HEK293 (cell line): ENCODE data around the gene SUSD4.

Experiments
- CTCF ChIA-PET: fragments of 350-600 bp; formaldehyde crosslinking; extraction: SDS; loops from one replicate; lab custom pipeline; 2021; ENCODE audit warnings: antibody characterized with exemption; lab: Yijun Ruan, JAX
- POLR2A ChIA-PET: fragments of 300-600 bp; formaldehyde crosslinking; extraction: SDS; loops from one replicate; lab custom pipeline; 2020; ENCODE audit warnings: antibody characterized with exemption, inconsistent platforms; lab: Yijun Ruan, JAX
- H3K27ac ChIP-seq: fragments of 200-500 bp; sonication (Bioruptor generic); 2 replicates; pipeline ENCODE4 v1.5.1; 2014; ENCODE audit warnings: low read depth, low read length, control low read depth, inconsistent platforms; ENCODE audit errors: extremely low read depth
- H3K36me3 ChIP-seq, 2 experiments: fragments of 200-500 bp in 1 of 2; sonication (Bioruptor generic) in 1 of 2; 1 replicate in 1 of 2; 2 replicates in 1 of 2; pipeline ENCODE4 v1.5.1; 2014 to 2017; ENCODE audit warnings: inconsistent platforms in 2 of 2, low read length in 2 of 2; ENCODE audit not compliant: control insufficient read depth in 2 of 2, insufficient read depth in 1 of 2
- H3K4me1 ChIP-seq: fragments of 200-500 bp; sonication (Bioruptor generic); 2 replicates; pipeline ENCODE4 v1.5.1; 2014; ENCODE audit warnings: mild to moderate bottlenecking, low read length, inconsistent platforms; ENCODE audit not compliant: control insufficient read depth, insufficient read depth
- H3K4me3 ChIP-seq: 2 replicates; pipeline ENCODE4 v1.5.1; 2011; ENCODE audit warnings: low read depth, mild to moderate bottlenecking, control low read depth, low read length, moderate library complexity
- H3K9me3 ChIP-seq: fragments of 200-500 bp; sonication (Bioruptor generic); 2 replicates; pipeline ENCODE4 v1.5.1; 2014; ENCODE audit warnings: low read depth, low read length, inconsistent platforms; ENCODE audit not compliant: control insufficient read depth, insufficient read depth
- AEBP2 ChIP-seq: fragments of 450-650 bp; formaldehyde crosslinking; IDR thresholded peaks from 2 replicates; pipeline ENCODE4 v1.5.1; 2016; ENCODE audit warnings: missing biosample characterization, missing genetic modification characterization, borderline replicate concordance
- PBX3 ChIP-seq: sonication (generic); formaldehyde crosslinking; IDR thresholded peaks from 2 replicates; pipeline ENCODE4 v1.8.1; 2022; ENCODE audit warnings: mild to moderate bottlenecking, moderate library complexity, missing genetic modification reagents
- ZBTB8A ChIP-seq: fragments of 450-650 bp; formaldehyde crosslinking; IDR thresholded peaks from 2 replicates; pipeline ENCODE4 v1.5.1; 2016; ENCODE audit warnings: missing biosample characterization, missing genetic modification characterization
- ZNF138 ChIP-seq: fragments of 450-650 bp; formaldehyde crosslinking; IDR thresholded peaks from 2 replicates; pipeline ENCODE4 v1.5.1; 2016; ENCODE audit warnings: missing biosample characterization, missing genetic modification characterization, borderline replicate concordance
- ZNF19 ChIP-seq: fragments of 450-650 bp; formaldehyde crosslinking; IDR thresholded peaks from 2 replicates; pipeline ENCODE4; 2016; ENCODE audit warnings: missing biosample characterization, missing genetic modification characterization, low read depth
- ZNF214 ChIP-seq: fragments of 450-650 bp; formaldehyde crosslinking; IDR thresholded peaks from 2 replicates; pipeline ENCODE4 v1.5.1; 2017; ENCODE audit warnings: missing biosample characterization, mild to moderate bottlenecking, missing genetic modification characterization, borderline replicate concordance
- ZNF544 ChIP-seq: fragments of 450-650 bp; formaldehyde crosslinking; IDR thresholded peaks from 2 replicates; pipeline ENCODE4 v1.5.0; 2017; ENCODE audit warnings: missing biosample characterization, missing genetic modification characterization
- ZSCAN16 ChIP-seq: fragments of 450-650 bp; formaldehyde crosslinking; IDR thresholded peaks from 2 replicates; pipeline ENCODE4 v1.5.1; 2016; ENCODE audit warnings: missing biosample characterization, missing genetic modification characterization
- TF ChIP-seq, protein P1 (sequence below): fragments of 450-650 bp; formaldehyde crosslinking; conservative IDR thresholded peaks from 2 replicates; pipeline ENCODE4 v1.5.1; 2016; ENCODE audit warnings: low read depth, missing biosample characterization, missing genetic modification characterization
- TF ChIP-seq, protein P2 (sequence below): fragments of 450-650 bp; IDR thresholded peaks from 2 replicates; pipeline ENCODE4 v1.5.1; 2018; ENCODE audit warnings: missing biosample characterization, missing genetic modification characterization
- TF ChIP-seq, protein P3 (sequence below): fragments of 450-650 bp; formaldehyde crosslinking; IDR thresholded peaks from 2 replicates; pipeline ENCODE4 v1.5.1; 2017; ENCODE audit warnings: missing biosample characterization, mild to moderate bottlenecking, missing genetic modification characterization, moderate library complexity

Gene SUSD4

GRCh38 chr1:223225061-223225460 is 138.9 kb downstream of the SUSD4 start (continued):
- TF ChIP-seq PBX3 (no peak), ZSCAN16 (no peak), ZNF214 (tag by site-specific recombination) (no peak)

- no peak overlapping the region for H3K4me3 ChIP-seq
- CTCF ChIA-PET: no interaction called here
- TF ChIP-seq, protein P1, sequence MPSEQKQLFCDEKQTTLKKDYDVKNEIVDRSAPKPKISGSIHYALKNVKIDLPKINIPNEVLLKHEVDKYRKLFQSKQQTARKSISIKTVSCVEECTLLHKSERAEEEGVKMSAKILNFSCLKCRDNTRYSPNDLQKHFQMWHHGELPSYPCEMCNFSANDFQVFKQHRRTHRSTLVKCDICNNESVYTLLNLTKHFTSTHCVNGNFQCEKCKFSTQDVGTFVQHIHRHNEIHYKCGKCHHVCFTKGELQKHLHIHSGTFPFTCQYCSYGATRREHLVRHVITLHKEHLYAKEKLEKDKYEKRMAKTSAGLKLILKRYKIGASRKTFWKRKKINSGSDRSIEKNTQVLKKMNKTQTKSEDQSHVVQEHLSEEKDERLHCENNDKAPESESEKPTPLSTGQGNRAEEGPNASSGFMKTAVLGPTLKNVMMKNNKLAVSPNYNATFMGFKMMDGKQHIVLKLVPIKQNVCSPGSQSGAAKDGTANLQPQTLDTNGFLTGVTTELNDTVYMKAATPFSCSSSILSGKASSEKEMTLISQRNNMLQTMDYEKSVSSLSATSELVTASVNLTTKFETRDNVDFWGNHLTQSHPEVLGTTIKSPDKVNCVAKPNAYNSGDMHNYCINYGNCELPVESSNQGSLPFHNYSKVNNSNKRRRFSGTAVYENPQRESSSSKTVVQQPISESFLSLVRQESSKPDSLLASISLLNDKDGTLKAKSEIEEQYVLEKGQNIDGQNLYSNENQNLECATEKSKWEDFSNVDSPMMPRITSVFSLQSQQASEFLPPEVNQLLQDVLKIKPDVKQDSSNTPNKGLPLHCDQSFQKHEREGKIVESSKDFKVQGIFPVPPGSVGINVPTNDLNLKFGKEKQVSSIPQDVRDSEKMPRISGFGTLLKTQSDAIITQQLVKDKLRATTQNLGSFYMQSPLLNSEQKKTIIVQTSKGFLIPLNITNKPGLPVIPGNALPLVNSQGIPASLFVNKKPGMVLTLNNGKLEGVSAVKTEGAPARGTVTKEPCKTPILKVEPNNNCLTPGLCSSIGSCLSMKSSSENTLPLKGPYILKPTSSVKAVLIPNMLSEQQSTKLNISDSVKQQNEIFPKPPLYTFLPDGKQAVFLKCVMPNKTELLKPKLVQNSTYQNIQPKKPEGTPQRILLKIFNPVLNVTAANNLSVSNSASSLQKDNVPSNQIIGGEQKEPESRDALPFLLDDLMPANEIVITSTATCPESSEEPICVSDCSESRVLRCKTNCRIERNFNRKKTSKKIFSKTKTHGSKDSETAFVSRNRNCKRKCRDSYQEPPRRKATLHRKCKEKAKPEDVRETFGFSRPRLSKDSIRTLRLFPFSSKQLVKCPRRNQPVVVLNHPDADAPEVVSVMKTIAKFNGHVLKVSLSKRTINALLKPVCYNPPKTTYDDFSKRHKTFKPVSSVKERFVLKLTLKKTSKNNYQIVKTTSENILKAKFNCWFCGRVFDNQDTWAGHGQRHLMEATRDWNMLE (tag by site-specific recombination): no peak
- no peak for TF ChIP-seq ZNF544 (tag by site-specific recombination)
- no peak for TF ChIP-seq ZNF138 (tag by site-specific recombination)
- no peak for TF ChIP-seq ZNF19 (tag by site-specific recombination)
- TF ChIP-seq, protein P2, sequence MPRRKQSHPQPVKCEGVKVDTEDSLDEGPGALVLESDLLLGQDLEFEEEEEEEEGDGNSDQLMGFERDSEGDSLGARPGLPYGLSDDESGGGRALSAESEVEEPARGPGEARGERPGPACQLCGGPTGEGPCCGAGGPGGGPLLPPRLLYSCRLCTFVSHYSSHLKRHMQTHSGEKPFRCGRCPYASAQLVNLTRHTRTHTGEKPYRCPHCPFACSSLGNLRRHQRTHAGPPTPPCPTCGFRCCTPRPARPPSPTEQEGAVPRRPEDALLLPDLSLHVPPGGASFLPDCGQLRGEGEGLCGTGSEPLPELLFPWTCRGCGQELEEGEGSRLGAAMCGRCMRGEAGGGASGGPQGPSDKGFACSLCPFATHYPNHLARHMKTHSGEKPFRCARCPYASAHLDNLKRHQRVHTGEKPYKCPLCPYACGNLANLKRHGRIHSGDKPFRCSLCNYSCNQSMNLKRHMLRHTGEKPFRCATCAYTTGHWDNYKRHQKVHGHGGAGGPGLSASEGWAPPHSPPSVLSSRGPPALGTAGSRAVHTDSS (tag by site-specific recombination): no peak
- TF ChIP-seq, protein P3, sequence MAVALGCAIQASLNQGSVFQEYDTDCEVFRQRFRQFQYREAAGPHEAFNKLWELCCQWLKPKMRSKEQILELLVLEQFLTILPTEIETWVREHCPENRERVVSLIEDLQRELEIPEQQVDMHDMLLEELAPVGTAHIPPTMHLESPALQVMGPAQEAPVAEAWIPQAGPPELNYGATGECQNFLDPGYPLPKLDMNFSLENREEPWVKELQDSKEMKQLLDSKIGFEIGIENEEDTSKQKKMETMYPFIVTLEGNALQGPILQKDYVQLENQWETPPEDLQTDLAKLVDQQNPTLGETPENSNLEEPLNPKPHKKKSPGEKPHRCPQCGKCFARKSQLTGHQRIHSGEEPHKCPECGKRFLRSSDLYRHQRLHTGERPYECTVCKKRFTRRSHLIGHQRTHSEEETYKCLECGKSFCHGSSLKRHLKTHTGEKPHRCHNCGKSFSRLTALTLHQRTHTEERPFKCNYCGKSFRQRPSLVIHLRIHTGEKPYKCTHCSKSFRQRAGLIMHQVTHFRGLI (tag by site-specific recombination): no peak
- TF ChIP-seq ZBTB8A (tag by site-specific recombination): no peak
- TF ChIP-seq AEBP2 (tag by site-specific recombination): no peak
- TF ChIP-seq, all 188 proteins: peak for 0
- Histone ChIP-seq H3K27ac (no peak overlapping the region), H3K36me3 (no peaks in the 10 kb centered on the region), H3K4me1 (no peaks in the 10 kb centered on the region), H3K9me3 (no peaks in the 10 kb centered on the region)
- POLR2A ChIA-PET: no interaction called here
Measured at GRCh38 chr1:223224465-223224864, 139.5 kb downstream of the SUSD4 start.
